Measurements from ENCODE around the gene FOXP2. TPM values are rescaled to one million over a fixed set of nuclear protein-coding genes. Genes with fewer than 3 reads are reported as not detected.
"Not testable (repeated sequence)": the region's sequence is repeated elsewhere in the genome, so short reads cannot be mapped to it uniquely, and the experiment has no call there.

FOXP2 gene
- total and polyA plus RNA-seq, 10 of the 15 experiments (the other 5 are each of a cell fraction or from before 2014, with no cell fraction given), result 0.99 to 2.5 (median 1.8) TPM

- TF ChIP-seq CHD1 (IDR thresholded peaks at IDR 0.05; ENCODE audit: low read depth, low read length) (no peak), RB1 (IDR thresholded peaks at IDR 0.05; ENCODE audit: borderline replicate concordance) (no peak), IRF4 (IDR thresholded peaks at IDR 0.05; ENCODE audit: low read depth, low read length) (no peak), E2F4 (IDR thresholded peaks at IDR 0.05; ENCODE audit: low read depth, low read length) (no peak), JUND (IDR thresholded peaks at IDR 0.05; ENCODE audit: low read depth, low read length) (no peak), SUPT20H (IDR thresholded peaks at IDR 0.05; ENCODE audit: borderline replicate concordance, control insufficient read depth, low read depth, low read length) (no peak)
Observed at GRCh38 chr7:114606100-114606499, 191.5 kb downstream of the FOXP2 start (continued).

- RAD21 ChIA-PET (ENCODE audit: unreplicated experiment); H3K4me3 ChIP-seq; in situ Hi-C loops (cut with MboI); POLR2A ChIA-PET; H3K27me3 ChIP-seq (replicated peaks in 1 of 2; ENCODE audit: control insufficient read depth in 2 of 2, insufficient read depth in 2 of 2, low read length in 1 of 2); H3K4me2 ChIP-seq (ENCODE audit: control insufficient read depth, insufficient read depth); CTCF ChIA-PET; H3K36me3 ChIP-seq (ENCODE audit: control insufficient read depth in 2 of 2, insufficient read depth in 2 of 2, low read length in 1 of 2); BruUV-seq (replicated peaks); H3K9ac ChIP-seq (ENCODE audit: control insufficient read depth, insufficient read depth, low read length); FAIRE-seq; H3K9me3 ChIP-seq (replicated peaks; ENCODE audit: control insufficient read depth, insufficient read depth, low read length); intact Hi-C loops (cut with micrococcal nuclease; ENCODE audit: unreplicated experiment); DNase-seq (ENCODE audit: low read depth, low spot score); H3K4me1 ChIP-seq (ENCODE audit: control insufficient read depth, insufficient read depth, low read length); H3K27ac ChIP-seq (ENCODE audit: control insufficient read depth, insufficient read depth); ATAC-seq; H4K20me1 ChIP-seq (ENCODE audit: control insufficient read depth, insufficient read depth); H3K79me2 ChIP-seq (ENCODE audit: control insufficient read depth, insufficient read depth, low read length); H2AFZ ChIP-seq (ENCODE audit: control insufficient read depth, low read depth, low read length): not testable (repeated sequence)
- SMC1A ChIA-PET (ENCODE audit: uncharacterized antibody, unreplicated experiment), result interaction anchor here (0.5 kb wide), 1 partner anchor 59 kb away, joined by 3 read pairs; no protein-coding TSS in a partner anchor
- 70% methylated on average over 11 of the region's 11 CpGs for WGBS (ENCODE audit: insufficient coverage, insufficient replicate concordance, low lambda C conversion rate, missing lambda C conversion rate)
Observed at GRCh38 chr7:114608822-114609221, 194.2 kb downstream of the FOXP2 start.

Measured in GM12878 (cell line).